Chondrocyte (in vitro differentiated cells): ENCODE data around the gene DDX17. TPM values are rescaled to one million over a fixed set of nuclear protein-coding genes. Genes with fewer than 3 reads are reported as not detected.

ENCODE experiments used
- DNase-seq: peaks from one replicate; pipeline ENCODE4 v3.0.0; 2021; ENCODE audit warnings: mixed read lengths, low spot score
- H3K27ac Mint-ChIP-seq: one replicate; pipeline ENCODE4 v1.8.0; 2021; ENCODE audit warnings: mild to moderate bottlenecking, moderate library complexity, mixed read lengths; ENCODE audit not compliant: unreplicated experiment
- H3K27me3 Mint-ChIP-seq: 2 replicates; pipeline ENCODE4 v1.8.0; 2021; ENCODE audit warnings: low read depth, mixed read lengths
- H3K36me3 Mint-ChIP-seq: 2 replicates; pipeline ENCODE4 v1.8.0; 2021; ENCODE audit warnings: low read depth, mixed read lengths
- H3K4me1 Mint-ChIP-seq: 2 replicates; pipeline ENCODE4 v1.8.0; 2021; ENCODE audit warnings: low read depth, mild to moderate bottlenecking, mixed read lengths
- H3K4me3 Mint-ChIP-seq: one replicate; pipeline ENCODE4 v1.8.0; 2021; ENCODE audit warnings: mild to moderate bottlenecking, moderate library complexity, mixed read lengths; ENCODE audit not compliant: unreplicated experiment
- H3K9me3 Mint-ChIP-seq: 2 replicates; pipeline ENCODE4 v1.8.0; 2021; ENCODE audit warnings: low read depth, mixed read lengths
- CTCF ChIP-seq: fragments of 200-600 bp; sonication (generic); IDR thresholded peaks from 2 replicates; pipeline ENCODE4 v1.5.0; 2021; ENCODE audit warnings: antibody characterized with exemption, mild to moderate bottlenecking, moderate library complexity
- total RNA-seq: library from RNA; stranded (reverse); gene quantifications from 3 replicates; pipeline ENCODE4 v1.2.1, GENCODE V29; 2021

DDX17 gene
- total RNA-seq, 1 donor from 2014 or later, result 321 TPM

- H3K27ac Mint-ChIP-seq, result peak overlapping the region; percentile 71
- no peaks in the 10 kb centered on the region for H3K27me3 Mint-ChIP-seq
- no peaks in the 10 kb centered on the region for H3K9me3 Mint-ChIP-seq
- peaks cover 44% of the 10 kb centered on the region for H3K4me1 Mint-ChIP-seq
- H3K36me3 Mint-ChIP-seq, result peaks cover 6% of the 10 kb centered on the region
- TF ChIP-seq CTCF, result no peak
- no peak for DNase-seq
- H3K4me3 Mint-ChIP-seq, result peak overlapping the region; percentile 81
Observed at GRCh38 chr22:38469306-38469781, 36.8 kb downstream of the DDX17 start.

DNA sequence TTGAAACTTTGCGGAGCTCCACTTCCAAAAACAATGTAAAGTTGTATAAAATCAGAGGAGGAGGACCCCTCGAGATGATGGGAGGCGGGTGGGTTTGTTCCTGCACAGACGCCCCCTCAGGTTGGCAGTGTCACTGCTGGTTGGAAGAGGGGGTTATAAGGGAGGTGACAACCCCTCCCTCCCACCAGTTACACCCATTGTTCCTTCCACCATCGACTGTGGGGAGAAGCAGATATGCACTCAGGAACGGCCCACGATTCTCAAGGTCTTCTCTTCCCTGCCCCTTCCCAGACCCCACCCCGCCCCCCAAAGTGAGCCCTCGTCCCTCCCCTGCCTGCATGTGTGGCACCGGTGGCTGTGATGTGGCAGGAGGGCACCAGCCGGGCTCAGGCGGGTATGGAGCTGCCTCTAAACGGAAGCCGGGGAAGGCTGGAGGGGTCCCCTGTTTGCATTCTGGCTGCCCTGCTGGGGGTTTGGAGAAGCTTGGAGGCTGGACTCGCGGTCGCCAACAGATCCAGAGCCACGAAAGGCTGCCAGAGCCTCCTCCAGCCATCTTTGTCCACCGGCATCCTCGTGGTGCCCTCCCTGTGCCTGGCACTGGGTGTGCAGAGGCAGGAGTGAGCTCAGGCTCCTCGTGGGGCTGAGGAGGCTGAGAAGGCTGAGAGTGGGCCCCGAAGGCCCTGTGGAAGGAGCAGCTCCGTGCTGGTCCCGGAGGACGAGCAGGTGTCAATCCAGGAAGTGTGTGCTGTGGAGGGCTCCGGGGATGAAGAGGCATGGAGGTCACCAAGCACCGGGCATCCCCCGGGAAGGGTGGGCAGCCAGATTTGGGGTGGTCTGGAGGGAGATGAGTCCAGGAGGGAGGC lies 37.4 kb downstream of the DDX17 start:
- Mint-ChIP-seq H3K4me3 (peak overlapping the region; percentile 81), H3K27me3 (peaks cover 3% of the 10 kb centered on the region), H3K4me1 (peaks cover 38% of the 10 kb centered on the region), H3K27ac (peak overlapping the region; percentile 85), H3K36me3 (peaks cover 2% of the 10 kb centered on the region), H3K9me3 (no peaks in the 10 kb centered on the region)
- no peak for DNase-seq
- peak; percentile 73 for TF ChIP-seq CTCF

- Mint-ChIP-seq H3K4me3 (peak within 1 kb of the TSS; percentile 81), H3K9me3 (no peaks in the 10 kb centered on the region), H3K36me3 (peaks cover 2% of the 10 kb centered on the region), H3K27me3 (peaks cover 3% of the 10 kb centered on the region), H3K27ac (peak within 1 kb of the TSS; percentile 85), H3K4me1 (peaks cover 33% of the 10 kb centered on the region)
- no peak for DNase-seq
- TF ChIP-seq CTCF, result no peak
Observed at GRCh38 chr22:38467904-38468442, 38.1 kb downstream of the DDX17 start, which contains the start of gene KDELR3. Gene KDELR3 (plus strand): TSS chr22:38468096. CDS start chr22:38468234, 138 bp downstream.

GRCh38 chr22:38467438-38467903 lies 38.6 kb downstream of the DDX17 start:
- Mint-ChIP-seq H3K27me3 (peaks cover 3% of the 10 kb centered on the region), H3K9me3 (no peaks in the 10 kb centered on the region)
- TF ChIP-seq CTCF, result no peak

More at GRCh38 chr22:38467438-38467903, 38.6 kb downstream of the DDX17 start:
- H3K36me3 Mint-ChIP-seq, result peaks cover 2% of the 10 kb centered on the region
- peak overlapping the region; percentile 81 for H3K27ac Mint-ChIP-seq
- no peak for DNase-seq
- peak overlapping the region; percentile 76 for H3K4me3 Mint-ChIP-seq
- peaks cover 33% of the 10 kb centered on the region for H3K4me1 Mint-ChIP-seq
